ENCODE results near the gene SUCLG1.

Gene SUCLG1

DNA sequence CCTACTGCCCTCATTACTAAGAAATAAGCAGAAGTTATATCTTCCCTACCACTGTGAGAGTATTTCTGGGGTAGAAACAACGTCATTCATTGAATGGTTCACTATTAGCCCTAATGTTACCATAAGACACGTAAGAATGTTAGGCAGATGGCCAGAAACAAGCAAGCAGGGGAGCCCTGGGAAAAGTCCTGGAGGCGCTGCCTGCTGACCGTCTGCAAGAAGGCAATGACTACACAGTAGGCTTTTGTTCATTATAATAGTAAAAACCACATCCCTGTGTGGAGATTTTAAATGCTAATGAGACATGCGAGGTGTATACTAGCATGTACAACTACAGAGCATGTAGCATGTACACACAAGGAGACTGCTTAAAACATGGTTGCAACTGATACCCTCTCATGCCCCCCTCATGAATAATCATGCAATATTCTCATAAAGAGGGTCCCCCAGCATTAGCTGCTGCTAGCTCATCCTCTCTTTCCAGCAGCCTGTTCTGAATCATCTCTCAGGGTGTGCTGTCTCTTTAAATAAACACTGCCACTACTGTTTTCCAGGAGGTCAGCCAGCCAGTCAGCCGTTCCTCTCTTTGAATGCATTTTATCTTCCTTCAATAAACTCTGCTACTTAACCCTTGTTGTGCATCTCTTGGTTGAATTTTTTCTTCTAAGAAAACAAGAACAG is 23.6 kb downstream of the SUCLG1 start:
- no peak overlapping the region for H3K9ac ChIP-seq (ENCODE audit: low read length)
- no peak overlapping the region for H2AFZ ChIP-seq (ENCODE audit: low read depth, low read length)
- H3K27ac ChIP-seq (ENCODE audit: low read length): no peak overlapping the region
- H3K4me2 ChIP-seq (ENCODE audit: low read length): no peak overlapping the region
- H4K20me1 ChIP-seq (ENCODE audit: insufficient read depth, low read length): no peaks in the 10 kb centered on the region
- no peaks in the 10 kb centered on the region for H3K9me3 ChIP-seq (ENCODE audit: insufficient read depth, low read length)
- H3K79me2 ChIP-seq (ENCODE audit: low read length): no peaks in the 10 kb centered on the region
- H3K36me3 ChIP-seq (replicated peaks; ENCODE audit: low read depth, low read length): peaks cover 35% of the 10 kb centered on the region
- H3K4me3 ChIP-seq (ENCODE audit: low read length): no peak overlapping the region
- H3K27me3 ChIP-seq (ENCODE audit: low read depth, low read length): no peaks in the 10 kb centered on the region
- H3K4me1 ChIP-seq (ENCODE audit: low read length): no peaks in the 10 kb centered on the region
- no peak for TF ChIP-seq EZH2phosphoT487 (IDR thresholded peaks at IDR 0.05; ENCODE audit: low read depth)
- no peak for TF ChIP-seq CTCF (IDR thresholded peaks at IDR 0.05; ENCODE audit: low read depth, low read length)

DNA sequence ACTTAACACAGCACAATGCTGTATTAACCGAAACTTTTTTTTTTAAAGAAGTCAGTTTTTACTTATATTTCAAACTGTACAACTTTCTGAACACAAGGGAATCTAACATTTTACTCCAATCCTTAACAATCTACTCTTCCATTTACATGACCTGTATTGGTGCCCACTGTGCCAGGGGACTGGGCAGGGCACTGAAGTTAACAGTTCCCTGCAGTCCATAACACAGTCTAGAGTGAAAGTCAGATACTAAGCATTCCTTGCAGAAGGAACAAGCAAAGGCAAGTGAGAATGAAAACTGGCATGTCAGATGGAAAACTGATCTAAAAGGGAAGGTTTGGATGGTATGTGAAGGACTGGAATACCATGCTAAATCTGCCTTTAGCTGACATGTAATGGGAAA is 29.8 kb downstream of the SUCLG1 start:
- no peaks in the 10 kb centered on the region for H3K27me3 ChIP-seq (ENCODE audit: low read depth, low read length)
- no peak overlapping the region for H3K9ac ChIP-seq (ENCODE audit: low read length)
- peaks cover 39% of the 10 kb centered on the region for H3K36me3 ChIP-seq (replicated peaks; ENCODE audit: low read depth, low read length)
- H4K20me1 ChIP-seq (ENCODE audit: insufficient read depth, low read length): no peaks in the 10 kb centered on the region
- H3K4me2 ChIP-seq (ENCODE audit: low read length): no peak overlapping the region
- H3K27ac ChIP-seq (ENCODE audit: low read length): no peak overlapping the region
- TF ChIP-seq EZH2phosphoT487 (IDR thresholded peaks at IDR 0.05; ENCODE audit: low read depth) (no peak), CTCF (IDR thresholded peaks at IDR 0.05; ENCODE audit: low read depth, low read length) (no peak)
- H3K4me3 ChIP-seq (ENCODE audit: low read length): no peak overlapping the region
- peaks cover 22% of the 10 kb centered on the region for H3K4me1 ChIP-seq (ENCODE audit: low read length)
- H3K79me2 ChIP-seq (ENCODE audit: low read length): no peaks in the 10 kb centered on the region
- no peaks in the 10 kb centered on the region for H3K9me3 ChIP-seq (ENCODE audit: insufficient read depth, low read length)
- H2AFZ ChIP-seq (ENCODE audit: low read depth, low read length): no peak overlapping the region

DNA sequence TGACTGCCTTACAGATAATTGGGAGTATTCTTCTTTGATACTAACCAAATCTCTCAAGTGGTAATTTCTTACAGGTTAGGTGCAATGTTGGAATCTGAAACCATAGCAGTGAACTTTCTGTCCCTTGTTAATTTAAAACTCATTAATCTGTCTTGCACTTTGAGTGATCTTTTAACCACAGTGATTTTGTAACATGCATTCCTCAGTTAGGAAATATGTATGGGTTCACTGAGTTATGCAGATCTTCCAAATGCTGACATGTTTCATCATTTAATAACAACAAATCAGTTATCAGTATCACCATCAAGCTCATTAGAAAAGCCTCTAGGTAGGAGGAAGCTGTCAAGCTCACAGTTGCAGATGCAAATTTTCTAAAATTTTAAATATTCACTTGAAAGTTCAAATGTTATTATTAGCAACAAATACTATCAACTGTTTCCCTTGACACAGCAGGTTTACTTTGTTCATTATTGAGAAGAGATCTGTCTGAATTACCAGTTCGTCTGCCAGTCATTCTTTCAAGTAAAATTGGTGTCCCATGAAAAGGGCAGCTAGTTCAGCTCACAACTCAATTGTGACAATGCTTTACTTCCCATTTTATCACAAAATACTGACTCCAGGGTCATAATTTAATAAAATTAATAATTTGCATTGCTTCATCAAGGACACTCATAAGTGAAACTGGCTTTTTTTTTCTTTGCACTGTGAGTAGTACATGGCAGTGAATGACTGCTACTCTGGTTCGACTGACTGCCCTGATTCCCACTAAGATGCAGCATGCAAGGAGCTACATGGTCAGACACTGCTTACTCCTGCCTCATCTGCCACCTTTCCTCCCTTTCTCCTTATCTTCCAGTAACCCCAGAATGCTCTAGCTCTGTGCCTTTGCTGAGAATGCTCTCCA is 31.6 kb downstream of the SUCLG1 start:
- peaks cover 22% of the 10 kb centered on the region for H3K4me1 ChIP-seq (ENCODE audit: low read length)
- H3K79me2 ChIP-seq (ENCODE audit: low read length): no peaks in the 10 kb centered on the region
- no peak overlapping the region for H3K27ac ChIP-seq (ENCODE audit: low read length)
- H4K20me1 ChIP-seq (ENCODE audit: insufficient read depth, low read length): no peaks in the 10 kb centered on the region
- H2AFZ ChIP-seq (ENCODE audit: low read depth, low read length): no peak overlapping the region
- no peak for TF ChIP-seq EZH2phosphoT487 (IDR thresholded peaks at IDR 0.05; ENCODE audit: low read depth)
- TF ChIP-seq CTCF (IDR thresholded peaks at IDR 0.05; ENCODE audit: low read depth, low read length): no peak
- H3K4me3 ChIP-seq (ENCODE audit: low read length): no peak overlapping the region
- H3K36me3 ChIP-seq (replicated peaks; ENCODE audit: low read depth, low read length): peaks cover 42% of the 10 kb centered on the region
- H3K27me3 ChIP-seq (ENCODE audit: low read depth, low read length): no peaks in the 10 kb centered on the region
- H3K4me2 ChIP-seq (ENCODE audit: low read length): peak overlapping the region; percentile 10; the same call in 1 of the 2 replicates
- H3K9me3 ChIP-seq (ENCODE audit: insufficient read depth, low read length): no peaks in the 10 kb centered on the region
- no peak overlapping the region for H3K9ac ChIP-seq (ENCODE audit: low read length)

DNA sequence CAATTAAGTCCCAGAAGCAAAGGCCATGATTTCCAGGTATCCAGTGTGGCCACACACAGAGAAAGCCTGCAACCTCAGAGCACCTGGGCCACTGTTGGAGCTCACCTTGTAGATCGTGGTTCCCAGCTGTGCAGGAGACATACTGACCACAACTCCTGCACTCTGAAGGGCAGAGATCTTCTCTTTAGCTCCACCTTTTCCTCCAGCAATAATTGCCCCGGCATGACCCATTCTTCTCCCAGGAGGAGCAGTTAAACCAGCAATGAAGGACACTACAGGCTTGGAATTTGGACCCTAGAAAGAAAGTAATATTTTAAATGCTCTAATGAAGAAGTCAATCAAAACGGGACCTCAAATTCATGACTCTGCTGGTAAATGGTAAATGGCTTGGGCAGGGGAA is 33.8 kb downstream of the SUCLG1 start:
- Histone ChIP-seq H3K9ac (ENCODE audit: low read length) (no peak overlapping the region), H2AFZ (ENCODE audit: low read depth, low read length) (no peak overlapping the region), H4K20me1 (ENCODE audit: insufficient read depth, low read length) (no peaks in the 10 kb centered on the region), H3K27ac (ENCODE audit: low read length) (no peak overlapping the region), H3K36me3 (replicated peaks; ENCODE audit: low read depth, low read length) (peaks cover 35% of the 10 kb centered on the region), H3K4me2 (ENCODE audit: low read length) (peak overlapping the region; percentile 18; the same call in 1 of the 2 replicates), H3K4me1 (ENCODE audit: low read length) (peaks cover 22% of the 10 kb centered on the region), H3K27me3 (ENCODE audit: low read depth, low read length) (no peaks in the 10 kb centered on the region), H3K9me3 (ENCODE audit: insufficient read depth, low read length) (no peaks in the 10 kb centered on the region), H3K79me2 (ENCODE audit: low read length) (no peaks in the 10 kb centered on the region), H3K4me3 (ENCODE audit: low read length) (no peak overlapping the region)
- no peak for TF ChIP-seq EZH2phosphoT487 (IDR thresholded peaks at IDR 0.05; ENCODE audit: low read depth)
- TF ChIP-seq CTCF (IDR thresholded peaks at IDR 0.05; ENCODE audit: low read depth, low read length): no peak
